Measurements from ENCODE around the gene A4GALT.
"Not testable (repeated sequence)": the region's sequence is repeated elsewhere in the genome, so short reads cannot be mapped to it uniquely, and the experiment has no call there.

Gene A4GALT

DNA sequence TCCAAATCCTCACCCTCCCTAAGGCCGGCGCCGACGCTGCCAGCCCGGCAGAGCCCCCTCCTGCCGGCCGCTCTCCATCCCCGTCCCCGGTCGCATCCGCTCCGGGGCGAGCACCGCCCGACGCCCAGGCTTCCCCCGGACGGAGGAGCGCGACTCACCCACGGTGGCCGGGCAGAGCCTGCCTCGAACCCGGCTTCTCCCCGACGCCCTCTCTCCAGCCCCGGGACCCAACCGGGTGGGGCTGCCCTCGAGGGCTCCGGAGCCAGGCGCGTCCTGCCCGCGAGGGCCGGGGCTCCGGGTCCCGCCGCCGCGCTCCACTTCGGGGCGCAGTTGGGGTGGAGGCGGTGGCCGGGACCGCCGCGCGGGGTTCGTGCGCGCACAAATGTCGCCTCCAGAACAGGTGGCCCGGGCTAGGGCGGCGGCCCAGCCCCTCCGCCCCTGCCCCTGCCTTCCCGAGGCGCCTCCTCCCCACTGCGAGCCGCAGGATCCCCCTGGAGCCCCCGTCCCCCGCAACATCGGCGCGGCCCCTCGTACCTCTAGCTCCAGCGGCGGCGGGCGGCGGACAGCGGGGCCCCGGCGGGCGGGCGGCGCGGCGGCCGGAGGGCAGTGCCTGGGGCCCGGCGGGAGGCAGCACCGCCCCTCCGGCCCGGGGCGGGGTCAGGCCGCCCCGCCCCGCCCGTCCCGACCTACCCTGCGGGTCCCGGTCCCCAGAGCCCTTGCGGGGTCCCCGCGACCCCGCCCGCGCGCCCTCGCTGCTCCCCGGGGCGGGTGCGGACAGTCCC, at the start of gene A4GALT:
Gene A4GALT, minus strand, starts transcription at position 608 of the 782 bp plus-strand sequence. CDS start 26,919 bp downstream, outside the sequence.
- DNase-seq (ENCODE audit: low read depth), result no peak

DNA sequence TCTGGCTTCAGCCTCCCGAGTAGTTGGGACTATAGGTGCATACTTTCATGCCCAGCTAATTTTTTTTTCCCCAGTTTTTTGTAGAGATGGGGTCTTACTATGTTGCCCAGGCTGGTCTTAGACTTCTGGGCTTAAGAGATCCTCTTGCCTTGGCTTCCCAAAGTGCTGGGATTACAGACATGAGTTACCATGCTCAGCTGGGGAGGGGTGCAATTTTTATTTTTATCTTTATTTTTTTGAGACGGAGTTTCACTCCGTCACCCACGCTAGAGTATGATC, 49.7 kb upstream of the A4GALT start:
- DNase-seq (ENCODE audit: low read depth), result no peak

DNA sequence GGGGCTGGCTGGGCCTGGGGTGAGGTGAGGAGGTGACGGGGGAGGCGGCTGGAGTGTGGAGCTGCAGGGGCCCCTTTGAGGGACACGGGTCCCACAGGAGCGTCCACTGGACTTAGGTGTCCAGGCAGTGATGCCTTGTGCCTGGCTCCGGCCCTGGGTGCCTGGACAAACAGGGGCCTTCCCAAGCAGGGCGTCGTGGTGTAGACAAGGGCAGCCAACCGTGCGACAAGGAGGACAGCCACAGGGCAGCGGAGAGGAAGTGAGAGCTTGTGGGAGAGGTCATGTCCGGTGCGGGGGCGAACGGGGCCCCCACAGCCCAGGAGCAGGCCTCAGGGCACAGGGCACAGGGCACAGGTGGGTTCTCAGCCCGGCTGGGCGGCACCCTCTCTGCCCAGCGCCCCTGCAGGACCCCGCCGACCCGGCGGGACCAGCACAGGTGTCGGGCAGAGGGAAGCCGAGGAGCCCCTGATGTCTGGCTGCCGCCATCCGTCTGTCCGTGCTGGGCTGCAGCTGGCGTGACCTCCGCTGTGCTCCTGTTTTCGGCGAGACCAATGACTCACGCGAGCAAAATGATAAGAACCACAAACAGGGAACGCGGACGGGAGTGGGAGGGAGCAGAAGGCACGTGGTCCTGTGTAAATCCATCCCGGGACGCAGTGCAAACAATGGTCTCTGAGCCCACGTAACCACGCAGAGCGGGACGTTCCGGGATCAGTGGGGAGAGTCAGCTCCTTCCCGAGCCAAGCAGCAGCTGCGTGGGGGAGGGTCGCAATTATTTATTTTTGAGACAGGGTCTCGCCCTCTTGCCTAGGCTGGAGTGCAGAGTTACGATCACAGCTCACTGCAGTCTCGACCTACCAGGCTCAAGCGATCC, 49.1 kb upstream of the A4GALT start:
- DNase-seq (ENCODE audit: low read depth), result peak; percentile 91

GRCh38 chr22:42769238-42769573, 48.5 kb upstream of the A4GALT start:
- no peak for DNase-seq (ENCODE audit: low read depth)

- no peak for DNase-seq (ENCODE audit: low read depth)
These were observed 47.8 kb upstream of the A4GALT start for GRCh38 chr22:42768385-42769035.

DNA sequence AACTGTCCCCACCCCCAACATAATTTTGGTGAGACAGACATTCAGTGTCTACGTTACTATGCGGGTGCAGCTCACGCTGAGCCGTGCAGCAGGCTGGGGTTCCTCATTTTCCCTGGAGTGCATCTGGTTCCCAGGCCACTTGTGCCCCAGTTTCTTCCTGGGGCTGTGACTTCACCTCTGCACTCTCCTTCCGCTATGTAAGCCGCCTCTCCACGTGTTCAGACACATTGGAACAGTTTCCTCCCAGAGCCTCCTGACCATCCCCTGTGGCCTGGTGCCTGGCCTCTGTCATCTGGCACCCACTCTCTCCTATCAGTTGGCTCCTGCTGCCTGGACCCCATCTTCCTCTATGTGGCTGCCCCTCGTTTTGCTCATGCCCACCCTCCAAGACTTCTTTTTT, 46.2 kb upstream of the A4GALT start:
- DNase-seq (ENCODE audit: low read depth), result no peak

DNA sequence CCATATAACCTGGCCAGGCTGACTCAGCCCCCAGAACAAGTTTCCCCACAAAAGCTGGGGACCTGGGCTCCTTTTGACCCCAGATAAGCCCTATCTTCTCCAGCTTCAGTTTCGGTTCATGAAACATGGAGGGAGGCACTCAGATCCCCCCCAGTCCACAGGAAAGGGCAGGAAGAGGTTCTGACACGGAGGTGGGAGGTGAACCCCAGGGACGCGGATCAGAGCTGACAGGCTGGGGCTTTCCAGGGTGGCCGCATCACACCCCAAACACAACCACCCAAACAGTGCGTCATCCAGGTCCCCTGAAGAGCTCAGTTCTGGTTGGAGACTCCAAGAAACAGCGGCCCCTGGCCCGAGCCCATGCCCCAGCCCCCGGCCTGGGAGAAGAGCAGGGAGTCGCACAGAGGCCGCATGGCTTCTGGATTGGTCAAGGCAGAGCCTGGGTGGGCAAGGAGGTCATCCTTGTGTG, 44.3 kb upstream of the A4GALT start:
- DNase-seq (ENCODE audit: low read depth), result no peak

GRCh38 chr22:42763965-42764480, 43.4 kb upstream of the A4GALT start:
- DNase-seq (ENCODE audit: low read depth), result no peak

GRCh38 chr22:42760806-42761565, 40.3 kb upstream of the A4GALT start:
- no peak for DNase-seq (ENCODE audit: low read depth)

GRCh38 chr22:42758931-42759629, 38.4 kb upstream of the A4GALT start:
- DNase-seq (ENCODE audit: low read depth), result peak; percentile 87

DNA sequence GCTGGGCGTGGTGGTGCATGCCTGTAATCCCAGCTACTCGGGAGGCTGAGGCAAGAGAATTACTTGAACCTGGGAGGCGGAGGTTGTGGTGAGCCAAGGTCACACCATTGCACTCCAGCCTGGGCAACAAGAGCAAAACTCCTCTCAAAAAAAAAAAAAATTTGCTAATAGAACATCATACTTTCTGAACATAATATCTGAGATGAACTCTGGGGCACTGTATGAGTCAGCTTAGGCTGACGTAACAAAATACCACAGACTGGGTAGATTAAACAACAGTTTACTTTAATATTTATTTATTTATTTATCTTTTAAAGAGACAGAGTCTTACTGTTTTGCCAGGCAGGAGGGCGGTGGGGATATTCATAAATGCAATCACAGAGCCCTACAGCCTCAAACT, 34.9 kb upstream of the A4GALT start:
- peak; percentile 88 for DNase-seq (ENCODE audit: low read depth)

DNA sequence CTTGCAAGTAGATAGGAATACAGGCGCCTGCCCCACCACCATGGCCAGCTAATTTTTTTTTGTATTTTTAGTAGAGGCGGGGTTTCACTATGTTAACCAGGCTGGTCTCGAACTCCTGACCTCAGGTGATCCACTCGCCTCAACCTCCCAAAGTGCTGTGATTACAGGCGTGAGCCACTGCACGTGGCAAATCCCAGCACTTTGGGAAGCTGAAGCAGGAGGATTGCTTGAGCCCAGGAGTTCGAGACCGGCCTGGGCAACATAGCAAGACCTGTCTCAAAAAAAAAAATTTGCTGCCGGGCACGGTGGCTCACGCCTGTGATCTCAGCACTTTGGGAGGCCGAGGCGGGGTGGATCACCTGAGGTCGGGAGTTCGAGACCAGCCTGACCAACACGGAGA, 34.5 kb upstream of the A4GALT start:
- DNase-seq (ENCODE audit: low read depth), result not testable (repeated sequence)

- no peak for DNase-seq (ENCODE audit: low read depth)
These were observed 34.0 kb upstream of the A4GALT start for GRCh38 chr22:42754658-42755057.

DNA sequence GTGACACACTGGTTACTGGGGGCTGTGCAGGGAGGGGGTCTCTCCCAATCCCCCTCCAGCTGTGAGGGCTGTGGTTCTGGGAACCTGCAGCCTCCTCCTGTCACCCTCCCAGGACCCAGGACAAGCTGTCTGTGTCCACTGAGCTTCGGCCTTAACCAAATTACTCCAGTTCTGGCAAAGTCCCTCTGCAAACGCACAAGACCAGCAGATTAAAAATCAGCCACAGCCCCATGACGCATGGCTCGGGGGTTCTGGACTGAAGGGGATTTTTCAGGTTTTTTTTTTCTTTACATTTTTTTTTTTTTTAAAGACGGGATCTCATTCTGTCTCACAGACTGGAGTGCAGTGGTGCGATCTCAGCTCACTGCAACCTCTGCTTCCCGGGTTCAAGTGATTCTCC, 32.2 kb upstream of the A4GALT start:
- DNase-seq (ENCODE audit: low read depth), result no peak

- no peak for DNase-seq (ENCODE audit: low read depth)
These were observed 31.6 kb upstream of the A4GALT start for GRCh38 chr22:42752230-42752746.

DNA sequence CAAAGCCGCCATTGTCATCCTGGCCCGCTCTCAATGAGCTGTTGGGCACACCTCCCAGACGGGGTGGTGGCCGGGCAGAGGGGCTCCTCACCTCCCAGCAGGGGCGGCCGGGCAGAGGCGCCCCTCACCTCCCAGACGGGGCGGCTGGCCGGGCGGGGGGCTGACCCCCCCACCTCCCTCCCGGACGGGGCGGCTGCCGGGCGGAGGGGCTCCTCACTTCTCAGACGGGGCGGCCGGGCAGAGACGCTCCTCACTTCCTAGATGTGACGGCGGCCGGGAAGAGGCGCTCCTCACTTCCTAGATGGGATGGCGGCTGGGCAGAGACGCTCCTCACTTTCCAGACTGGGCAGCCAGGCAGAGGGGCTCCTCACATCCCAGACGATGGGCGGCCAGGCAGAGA, 29.8 kb upstream of the A4GALT start:
- not testable (repeated sequence) for DNase-seq (ENCODE audit: low read depth)

- DNase-seq (ENCODE audit: low read depth), result peak; percentile 56
These were observed 27.2 kb upstream of the A4GALT start for GRCh38 chr22:42747701-42748513.

DNA sequence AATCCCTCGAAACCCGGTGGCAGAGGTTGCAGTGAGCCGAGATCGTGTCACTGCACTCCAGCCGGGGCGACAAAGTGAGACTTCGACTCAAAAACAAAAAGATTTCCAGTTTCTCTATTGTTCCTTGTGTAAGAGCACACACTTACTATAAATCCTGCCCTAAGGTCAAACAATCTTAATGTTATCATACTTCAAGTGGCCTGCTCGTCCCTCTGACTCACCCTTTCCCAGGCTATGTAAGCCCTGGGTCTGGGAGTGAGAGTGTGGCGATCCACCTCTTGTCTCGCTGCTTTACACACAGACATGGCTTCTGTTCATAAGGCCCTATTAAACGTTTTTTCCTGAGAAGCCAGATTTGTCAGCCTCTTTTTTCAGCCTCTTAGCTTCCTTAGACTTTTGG, 24.4 kb upstream of the A4GALT start:
- DNase-seq (ENCODE audit: low read depth), result peak; percentile 51

GRCh38 chr22:42743501-42743991, 22.9 kb upstream of the A4GALT start:
- no peak for DNase-seq (ENCODE audit: low read depth)

DNA sequence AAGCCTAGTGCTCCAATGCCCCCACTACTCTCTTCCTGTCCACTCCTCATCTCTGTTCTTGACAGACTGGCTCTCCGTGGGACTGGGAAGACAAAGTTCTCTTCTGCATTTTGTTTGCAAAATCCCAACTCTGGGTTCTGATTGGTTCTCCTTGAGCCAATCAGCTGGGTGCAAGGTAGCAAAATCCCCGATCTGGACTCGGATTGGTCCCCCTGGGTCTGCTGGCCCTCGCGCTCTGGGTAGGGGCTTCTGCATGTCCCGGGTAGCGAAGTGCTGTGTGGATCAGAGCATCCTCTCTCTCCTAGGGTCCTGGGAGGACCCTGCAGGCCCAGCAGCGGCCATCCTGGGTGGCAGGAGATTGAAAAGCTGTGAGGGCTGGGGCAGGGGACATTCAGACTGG, 22.3 kb upstream of the A4GALT start:
- no peak for DNase-seq (ENCODE audit: low read depth)
